HPDE6-E6E7 (cell line): ENCODE data around the gene PCDHGA10.
"Not testable (repeated sequence)": the region's sequence is repeated elsewhere in the genome, so short reads cannot be mapped to it uniquely, and the experiment has no call there.

Experiments
- DNase-seq: peaks from one replicate; pipeline ENCODE4 v3.0.0; 2011; ENCODE audit warnings: missing footprints; ENCODE audit errors: extremely low spot score

PCDHGA10 gene

GRCh38 chr5:141392429-141393198 is 20.2 kb upstream of the PCDHGA10 start, which contains the start of gene PCDHGA8:
Gene PCDHGA8, plus strand, starts transcription at chr5:141392633. Its CDS starts 181 bp downstream, at chr5:141392814.
- no peak for DNase-seq

- DNase-seq: no peak
These were observed 19.5 kb upstream of the PCDHGA10 start for GRCh38 chr5:141393267-141393666.

GRCh38 chr5:141394401-141395187 is 18.2 kb upstream of the PCDHGA10 start:
- DNase-seq: not testable (repeated sequence)

GRCh38 chr5:141397756-141398551 is 14.8 kb upstream of the PCDHGA10 start, which contains the start of gene PCDHGB5:
Gene PCDHGB5, plus strand, starts transcription at chr5:141397947. Its CDS starts 181 bp downstream, at chr5:141398128.
- DNase-seq: not testable (repeated sequence)

GRCh38 chr5:141398608-141399007 is 14.2 kb upstream of the PCDHGA10 start:
- DNase-seq: no peak

GRCh38 chr5:141399555-141400258 is 13.1 kb upstream of the PCDHGA10 start:
- no peak for DNase-seq

- peak; percentile 17 for DNase-seq
These were observed 10.1 kb upstream of the PCDHGA10 start, which contains the start of gene PCDHGA9 for GRCh38 chr5:141402553-141403243. Gene PCDHGA9, plus strand, starts transcription at chr5:141402778. Its CDS starts 175 bp downstream, at chr5:141402953.

- DNase-seq: no peak
These were observed 9.4 kb upstream of the PCDHGA10 start for GRCh38 chr5:141403387-141403786.

- DNase-seq: peak; percentile 29
These were observed 4.8 kb upstream of the PCDHGA10 start, which contains the start of gene PCDHGB6 for GRCh38 chr5:141407790-141408505. Gene PCDHGB6, plus strand, starts transcription at chr5:141408021. Its CDS starts 182 bp downstream, at chr5:141408203.

- DNase-seq: no peak
These were observed 3.0 kb upstream of the PCDHGA10 start for GRCh38 chr5:141409598-141410306.

GRCh38 chr5:141411575-141411974 is 1.2 kb upstream of the PCDHGA10 start:
- DNase-seq: no peak

- no peak for DNase-seq
These were observed 818 bp downstream of the PCDHGA10 start for GRCh38 chr5:141413540-141414069.

GRCh38 chr5:141414548-141415274 is 1.9 kb downstream of the PCDHGA10 start:
- DNase-seq: not testable (repeated sequence)

- not testable (repeated sequence) for DNase-seq
These were observed 2.5 kb downstream of the PCDHGA10 start for GRCh38 chr5:141415275-141415618.

- not testable (repeated sequence) for DNase-seq
These were observed 4.8 kb downstream of the PCDHGA10 start, which contains the start of gene PCDHGB7 for GRCh38 chr5:141417494-141418172. Gene PCDHGB7, plus strand, starts transcription at chr5:141417677. Its CDS starts 183 bp downstream, at chr5:141417860.

- no peak for DNase-seq
These were observed 6.5 kb downstream of the PCDHGA10 start for GRCh38 chr5:141419074-141419880.
